HepG2 (cell line): ENCODE data around the gene NGLY1. TPM values are rescaled to one million over a fixed set of nuclear protein-coding genes. Genes with fewer than 3 reads are reported as not detected.
A peak's percentile ranks its signal among the peaks of the same experiment; 100 is the strongest.

Experiments
- CC2D1A ChIP-seq: sonication (generic); formaldehyde crosslinking; IDR thresholded peaks from 2 replicates; pipeline ENCODE4 v1.8.1; 2023; ENCODE audit warnings: mild to moderate bottlenecking, missing genetic modification reagents
- ESRRA ChIP-seq: sonication (generic); formaldehyde crosslinking; IDR thresholded peaks from 2 replicates; pipeline ENCODE4 v1.5.1; 2020; ENCODE audit warnings: mild to moderate bottlenecking, low read depth, missing genetic modification reagents
- FOXK2 ChIP-seq: fragments of 450-650 bp; IDR thresholded peaks from 2 replicates; pipeline ENCODE4 v1.6.1; 2016
- KLF12 ChIP-seq: sonication (generic); formaldehyde crosslinking; IDR thresholded peaks from 2 replicates; pipeline ENCODE4 v1.4.0; 2020; ENCODE audit warnings: missing genetic modification reagents, borderline replicate concordance
- NCOA1 ChIP-seq: sonication (generic); formaldehyde crosslinking; IDR thresholded peaks from 2 replicates; pipeline ENCODE4 v1.9.0; 2021; ENCODE audit warnings: missing genetic modification reagents
- POLR2G ChIP-seq: fragments of 200-400 bp; formaldehyde crosslinking; IDR thresholded peaks from 2 replicates; pipeline ENCODE4 v1.6.1; 2018; ENCODE audit warnings: mild to moderate bottlenecking, low read depth, low read length, moderate library complexity
- RBM39 ChIP-seq: fragments of 200-400 bp; formaldehyde crosslinking; IDR thresholded peaks from one replicate; pipeline ENCODE4 v1.6.1; 2018; ENCODE audit warnings: antibody characterized with exemption, mild to moderate bottlenecking, low read depth, low read length; ENCODE audit not compliant: poor library complexity, severe bottlenecking
- RXRB ChIP-seq: IDR thresholded peaks from 2 replicates; pipeline ENCODE4 v1.6.1; 2016; ENCODE audit warnings: borderline replicate concordance, missing genetic modification reagents, missing compliant biosample characterization
- SIX1 ChIP-seq: sonication (generic); formaldehyde crosslinking; IDR thresholded peaks from 2 replicates; pipeline ENCODE4 v1.4.0; 2020; ENCODE audit warnings: missing genetic modification reagents, borderline replicate concordance
- THAP11 ChIP-seq: IDR thresholded peaks from 2 replicates; pipeline ENCODE4 v1.6.1; 2016; ENCODE audit warnings: missing biosample characterization, missing genetic modification reagents
- TOPORS ChIP-seq: sonication (generic); formaldehyde crosslinking; IDR thresholded peaks from 2 replicates; pipeline ENCODE4 v1.8.0; 2023; ENCODE audit warnings: mild to moderate bottlenecking, missing genetic modification reagents
- ZBTB7A ChIP-seq: sonication (generic); formaldehyde crosslinking; IDR thresholded peaks from 2 replicates; pipeline ENCODE4 v1.8.0; 2022; ENCODE audit warnings: mild to moderate bottlenecking, missing genetic modification reagents
- ZC3H4 ChIP-seq: sonication (generic); formaldehyde crosslinking; IDR thresholded peaks from 2 replicates; pipeline ENCODE4 v1.4.0; 2020; ENCODE audit warnings: missing genetic modification reagents, borderline replicate concordance
- ZNF160 ChIP-seq: sonication (generic); formaldehyde crosslinking; IDR thresholded peaks from 2 replicates; pipeline ENCODE4 v1.8.0; 2022; ENCODE audit warnings: mild to moderate bottlenecking, inconsistent platforms, missing genetic modification reagents
- ZNF563 ChIP-seq: sonication (generic); formaldehyde crosslinking; IDR thresholded peaks from 2 replicates; pipeline ENCODE4 v1.8.0; 2022; ENCODE audit warnings: mild to moderate bottlenecking, moderate library complexity, missing genetic modification reagents
- ZNF737 ChIP-seq: sonication (generic); formaldehyde crosslinking; IDR thresholded peaks from 2 replicates; pipeline ENCODE4 v1.5.0; 2020; ENCODE audit warnings: missing genetic modification reagents, mild to moderate bottlenecking, borderline replicate concordance
- polyA plus RNA-seq, 8 experiments: library from polyadenylated mRNA; depleted of rRNA in 3 of 8; stranded (reverse) in 7 of 8; unstranded in 1 of 8; fragments of >200 nt; fragmentation: Illumina TruSeq in 4 of 8; extraction: Trizol in 4 of 8; gene quantifications; 2 replicates each; pipeline versions ENCODE4 v1.2.1 to v1.2.3, GENCODE V29; 2011 to 2016; ENCODE audit warnings: low read depth in 4 of 8, missing spikeins in 1 of 8, mixed read lengths in 1 of 8; ENCODE audit not compliant: insufficient read depth in 1 of 8
- total RNA-seq, 5 experiments: library from RNA; depleted of rRNA; stranded (reverse); fragments of >200 nt; fragmentation: Illumina TruSeq; extraction: Trizol; gene quantifications; 2 replicates each; pipeline ENCODE4 v1.2.3, GENCODE V29; 2016; ENCODE audit warnings: low read depth in 1 of 5
- TF ChIP-seq, protein P1 (sequence below): sonication (generic); formaldehyde crosslinking; IDR thresholded peaks from 2 replicates; pipeline ENCODE4 v1.5.1; 2020; ENCODE audit warnings: missing genetic modification reagents, mild to moderate bottlenecking, borderline replicate concordance
- TF ChIP-seq, protein P2 (sequence below): sonication (generic); formaldehyde crosslinking; IDR thresholded peaks from 2 replicates; pipeline ENCODE4 v1.8.1; 2023; ENCODE audit warnings: mild to moderate bottlenecking, missing genetic modification reagents, borderline replicate concordance
- TF ChIP-seq, protein P3 (sequence below): sonication (generic); formaldehyde crosslinking; IDR thresholded peaks from 2 replicates; pipeline ENCODE4 v1.8.1; 2022; ENCODE audit warnings: mild to moderate bottlenecking, missing genetic modification reagents
- TF ChIP-seq, protein P4 (sequence below): sonication (generic); formaldehyde crosslinking; IDR thresholded peaks from 2 replicates; pipeline ENCODE4 v1.5.1; 2020; ENCODE audit warnings: mild to moderate bottlenecking, missing genetic modification reagents, moderate library complexity
- TF ChIP-seq, protein P5 (sequence below): sonication (generic); formaldehyde crosslinking; IDR thresholded peaks from 2 replicates; pipeline ENCODE4 v1.4.0; 2020; ENCODE audit warnings: missing genetic modification reagents, mild to moderate bottlenecking, borderline replicate concordance

The NGLY1 gene
- total and polyA plus RNA-seq, 2 of the 13 experiments (the other 11 are each of a cell fraction or from before 2014, with no cell fraction given): 28.2 to 44.5 TPM

DNA sequence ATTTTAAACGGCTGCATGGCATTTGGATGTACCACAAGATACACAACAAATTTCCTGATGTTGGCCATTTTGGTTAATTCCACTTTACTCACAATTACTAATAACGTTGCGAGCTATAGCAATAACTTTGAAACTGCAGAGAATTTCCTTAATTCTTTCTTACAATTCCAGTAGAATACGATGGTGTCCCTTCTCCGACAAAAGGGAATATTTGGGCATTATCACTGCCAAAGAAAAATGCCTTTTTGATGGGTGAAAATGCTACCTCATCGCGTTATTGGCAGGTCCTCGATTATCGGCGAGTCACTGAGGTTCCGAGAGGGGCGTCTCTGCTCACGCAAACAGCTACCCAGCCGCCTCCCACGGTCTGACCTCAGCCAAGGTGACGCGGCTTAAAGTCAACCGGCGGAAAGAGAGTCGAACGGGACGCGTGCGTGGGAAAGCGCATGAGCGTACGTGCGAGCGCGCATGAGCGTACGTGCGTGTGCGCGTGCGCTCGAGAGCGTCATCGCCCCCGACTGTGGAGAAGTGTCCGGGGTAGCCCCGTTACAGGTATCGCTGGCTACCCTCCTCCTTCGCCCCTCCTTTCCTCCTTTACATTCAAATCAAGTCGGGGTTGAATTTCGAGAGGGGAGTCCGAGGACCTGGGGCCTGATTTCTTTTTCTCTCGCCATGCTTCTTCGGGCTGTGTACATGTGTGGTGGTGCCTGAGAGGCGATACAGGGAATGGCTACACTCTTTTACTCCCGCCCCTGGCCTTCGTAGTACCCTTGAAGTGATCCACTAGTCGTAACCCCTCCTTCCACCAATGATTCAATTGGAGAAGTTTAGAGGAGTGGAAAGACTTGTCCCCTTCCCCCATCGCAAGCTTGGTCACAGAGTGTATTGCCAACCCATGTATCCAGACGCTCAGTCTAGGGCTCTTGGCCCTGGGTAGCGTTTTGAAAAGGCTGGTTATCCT, 6.6 kb upstream of the NGLY1 start, which contains the start of gene OXSM (continued):
- TF ChIP-seq ZC3H4 (CRISPR knock-in tag) (no peak), KLF12 (CRISPR knock-in tag) (0 out of 2 replicates have a peak, but pooled peaks have one; percentile 31), FOXK2 (no peak), ZNF563 (CRISPR knock-in tag) (peak; percentile 80; the same call in 1 of the 2 replicates), THAP11 (CRISPR knock-in tag) (peak; percentile 88), NCOA1 (CRISPR knock-in tag) (0 out of 2 replicates have a peak, but pooled peaks have one; percentile 25), ZNF160 (peak; percentile 64; the same call in 1 of the 2 replicates), ZNF737 (CRISPR knock-in tag) (0 out of 2 replicates have a peak, but pooled peaks have one; percentile 37), TOPORS (peak; percentile 69; the same call in 1 of the 2 replicates), ZBTB7A (CRISPR knock-in tag) (peak; percentile 20; the same call in 1 of the 2 replicates), RXRB (CRISPR knock-in tag) (peak; percentile 94), RBM39 (no peak), SIX1 (CRISPR knock-in tag) (no peak), POLR2G (peak; percentile 88), ESRRA (peak; percentile 97), CC2D1A (no peak)
- TF ChIP-seq, protein P1, sequence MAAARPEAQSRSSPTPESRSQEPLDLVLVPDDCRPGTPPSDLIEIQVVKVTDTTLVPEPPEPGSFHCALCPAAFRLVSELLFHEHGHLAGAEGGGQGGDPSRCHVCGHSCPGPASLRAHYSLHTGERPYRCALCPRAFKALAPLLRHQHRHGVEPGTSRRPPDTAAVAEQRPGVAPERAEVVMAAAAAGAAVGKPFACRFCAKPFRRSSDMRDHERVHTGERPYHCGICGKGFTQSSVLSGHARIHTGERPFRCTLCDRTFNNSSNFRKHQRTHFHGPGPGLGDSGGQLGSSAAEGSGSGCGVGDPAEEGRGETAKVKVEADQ (CRISPR knock-in tag): no peak
- TF ChIP-seq, protein P2, sequence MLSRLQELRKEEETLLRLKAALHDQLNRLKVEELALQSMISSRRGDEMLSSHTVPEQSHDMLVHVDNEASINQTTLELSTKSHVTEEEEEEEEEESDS (CRISPR knock-in tag): no peak
- TF ChIP-seq, protein P3, sequence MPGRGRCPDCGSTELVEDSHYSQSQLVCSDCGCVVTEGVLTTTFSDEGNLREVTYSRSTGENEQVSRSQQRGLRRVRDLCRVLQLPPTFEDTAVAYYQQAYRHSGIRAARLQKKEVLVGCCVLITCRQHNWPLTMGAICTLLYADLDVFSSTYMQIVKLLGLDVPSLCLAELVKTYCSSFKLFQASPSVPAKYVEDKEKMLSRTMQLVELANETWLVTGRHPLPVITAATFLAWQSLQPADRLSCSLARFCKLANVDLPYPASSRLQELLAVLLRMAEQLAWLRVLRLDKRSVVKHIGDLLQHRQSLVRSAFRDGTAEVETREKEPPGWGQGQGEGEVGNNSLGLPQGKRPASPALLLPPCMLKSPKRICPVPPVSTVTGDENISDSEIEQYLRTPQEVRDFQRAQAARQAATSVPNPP (CRISPR knock-in tag): no peak
- TF ChIP-seq, protein P4, sequence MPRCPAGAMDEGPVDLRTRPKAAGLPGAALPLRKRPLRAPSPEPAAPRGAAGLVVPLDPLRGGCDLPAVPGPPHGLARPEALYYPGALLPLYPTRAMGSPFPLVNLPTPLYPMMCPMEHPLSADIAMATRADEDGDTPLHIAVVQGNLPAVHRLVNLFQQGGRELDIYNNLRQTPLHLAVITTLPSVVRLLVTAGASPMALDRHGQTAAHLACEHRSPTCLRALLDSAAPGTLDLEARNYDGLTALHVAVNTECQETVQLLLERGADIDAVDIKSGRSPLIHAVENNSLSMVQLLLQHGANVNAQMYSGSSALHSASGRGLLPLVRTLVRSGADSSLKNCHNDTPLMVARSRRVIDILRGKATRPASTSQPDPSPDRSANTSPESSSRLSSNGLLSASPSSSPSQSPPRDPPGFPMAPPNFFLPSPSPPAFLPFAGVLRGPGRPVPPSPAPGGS (CRISPR knock-in tag): no peak; the same call in 1 of the 2 replicates
- TF ChIP-seq, protein P5, sequence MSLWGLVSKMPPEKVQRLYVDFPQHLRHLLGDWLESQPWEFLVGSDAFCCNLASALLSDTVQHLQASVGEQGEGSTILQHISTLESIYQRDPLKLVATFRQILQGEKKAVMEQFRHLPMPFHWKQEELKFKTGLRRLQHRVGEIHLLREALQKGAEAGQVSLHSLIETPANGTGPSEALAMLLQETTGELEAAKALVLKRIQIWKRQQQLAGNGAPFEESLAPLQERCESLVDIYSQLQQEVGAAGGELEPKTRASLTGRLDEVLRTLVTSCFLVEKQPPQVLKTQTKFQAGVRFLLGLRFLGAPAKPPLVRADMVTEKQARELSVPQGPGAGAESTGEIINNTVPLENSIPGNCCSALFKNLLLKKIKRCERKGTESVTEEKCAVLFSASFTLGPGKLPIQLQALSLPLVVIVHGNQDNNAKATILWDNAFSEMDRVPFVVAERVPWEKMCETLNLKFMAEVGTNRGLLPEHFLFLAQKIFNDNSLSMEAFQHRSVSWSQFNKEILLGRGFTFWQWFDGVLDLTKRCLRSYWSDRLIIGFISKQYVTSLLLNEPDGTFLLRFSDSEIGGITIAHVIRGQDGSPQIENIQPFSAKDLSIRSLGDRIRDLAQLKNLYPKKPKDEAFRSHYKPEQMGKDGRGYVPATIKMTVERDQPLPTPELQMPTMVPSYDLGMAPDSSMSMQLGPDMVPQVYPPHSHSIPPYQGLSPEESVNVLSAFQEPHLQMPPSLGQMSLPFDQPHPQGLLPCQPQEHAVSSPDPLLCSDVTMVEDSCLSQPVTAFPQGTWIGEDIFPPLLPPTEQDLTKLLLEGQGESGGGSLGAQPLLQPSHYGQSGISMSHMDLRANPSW (CRISPR knock-in tag): peak; percentile 63; the same call in 1 of the 2 replicates
